HG03039 (cell line): ENCODE data around the gene WDSUB1.

Source experiments
- ATAC-seq: cut with Tn5 transposase; IDR thresholded peaks from one replicate; pipeline ENCODE4 v1.9.1; 2021; ENCODE audit warnings: mild to moderate bottlenecking, moderate library complexity; ENCODE audit not compliant: unreplicated experiment

WDSUB1 gene

DNA sequence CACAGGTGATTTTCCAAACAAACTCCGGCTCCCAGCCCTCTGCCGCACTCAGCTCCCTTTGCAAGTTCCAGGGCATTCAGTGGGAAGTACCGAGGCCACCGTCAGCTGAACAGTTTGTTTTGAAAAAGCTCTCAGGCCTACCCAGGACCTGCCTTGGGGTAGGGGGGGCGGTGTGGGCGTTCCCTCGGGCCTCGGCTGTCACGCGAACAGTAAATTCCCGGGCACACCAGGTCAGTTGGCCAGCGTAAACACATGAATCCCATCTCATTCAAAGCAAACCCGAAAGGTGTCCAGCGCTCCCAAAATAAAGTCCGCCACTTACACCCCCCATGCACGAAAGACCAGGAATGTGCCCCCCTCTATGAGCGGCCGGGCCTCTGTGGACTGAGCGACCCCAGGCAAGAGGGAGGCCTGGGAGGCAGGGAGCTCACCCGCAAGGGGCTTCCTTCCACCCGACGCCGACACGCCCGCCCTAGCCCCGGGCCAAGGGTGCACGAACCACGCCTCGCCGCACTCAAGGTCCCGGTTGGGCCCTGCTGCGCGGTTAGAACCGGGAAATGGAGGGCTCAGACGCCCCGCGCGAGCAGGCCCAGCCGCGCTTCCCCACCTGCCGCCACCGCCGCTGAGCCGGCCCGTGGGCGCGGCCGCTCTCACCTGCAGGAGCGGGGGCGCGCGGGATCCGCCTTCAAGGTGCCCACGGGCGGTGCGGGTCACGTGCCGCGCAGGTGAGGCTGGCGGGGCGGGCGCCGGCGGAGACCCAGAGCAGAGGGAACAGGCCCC is at the start of gene WDSUB1:
Gene WDSUB1 (minus strand): TSS at position 775 of the 780 bp plus-strand sequence. CDS start 3,634 bp downstream, outside the sequence.
- ATAC-seq: peak; percentile 9

- ATAC-seq: no peak
These were observed 40.2 kb upstream of the WDSUB1 start for GRCh38 chr2:159326569-159327255.

- no peak for ATAC-seq
These were observed 35.9 kb upstream of the WDSUB1 start for GRCh38 chr2:159322419-159322818.

GRCh38 chr2:159317392-159318088 is 31.0 kb upstream of the WDSUB1 start:
- ATAC-seq: no peak

DNA sequence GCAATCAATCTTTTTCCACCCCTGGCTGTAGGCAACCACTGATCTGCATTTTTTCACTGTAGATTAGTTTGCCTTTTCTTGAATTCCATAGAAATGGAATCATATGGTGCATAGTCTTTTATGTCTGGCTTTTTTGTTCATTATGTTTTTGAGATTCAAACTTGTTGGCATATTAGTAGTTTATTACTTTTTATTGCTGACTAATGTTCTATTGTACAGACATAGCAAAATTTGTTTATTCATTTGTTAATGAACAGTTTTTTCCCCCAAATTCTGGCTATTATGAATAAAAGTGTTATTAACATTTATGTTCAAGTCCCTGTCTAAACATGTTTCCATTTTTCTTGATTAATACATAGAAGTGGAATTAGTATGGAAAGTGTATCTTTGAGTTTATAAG is 21.4 kb upstream of the WDSUB1 start:
- ATAC-seq: no peak

DNA sequence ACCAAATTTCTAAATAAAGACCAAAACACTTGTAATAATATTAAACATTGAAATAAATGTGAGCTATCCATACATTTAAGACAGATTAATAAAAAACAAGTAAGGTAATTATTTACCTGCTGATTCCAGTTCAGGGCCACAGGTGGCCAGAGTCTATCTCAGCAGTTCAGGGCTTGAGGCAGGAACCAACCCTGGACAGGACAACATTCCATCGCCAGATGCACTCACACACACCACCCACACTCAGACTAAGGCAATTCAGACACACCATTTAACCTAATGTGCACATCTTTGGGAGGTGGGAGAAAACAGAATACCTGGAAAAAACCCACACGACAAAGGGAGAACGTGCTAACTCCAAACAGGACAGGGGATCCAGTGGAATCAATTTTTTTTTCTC is 14.1 kb upstream of the WDSUB1 start:
- no peak for ATAC-seq

DNA sequence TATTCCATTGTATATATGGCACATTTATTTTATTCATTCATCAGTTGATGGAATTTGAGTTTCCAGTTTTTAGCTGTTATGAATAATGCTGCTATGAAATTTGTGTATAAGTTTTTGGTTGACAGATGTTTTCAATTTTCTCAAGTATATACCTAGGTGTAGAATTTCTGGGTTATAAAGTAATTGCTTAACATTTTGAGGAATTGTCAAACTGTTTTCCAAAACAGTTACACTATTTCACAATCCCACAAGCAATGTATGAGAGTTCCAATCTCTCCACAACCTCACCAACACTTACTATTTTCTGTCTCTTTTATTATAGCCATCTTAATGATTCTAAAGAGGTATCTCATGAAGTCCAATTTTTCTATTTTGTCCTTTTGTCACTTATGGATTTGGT is 12.5 kb upstream of the WDSUB1 start:
- no peak for ATAC-seq

- ATAC-seq: no peak
These were observed 10.7 kb upstream of the WDSUB1 start for GRCh38 chr2:159297042-159297707.

DNA sequence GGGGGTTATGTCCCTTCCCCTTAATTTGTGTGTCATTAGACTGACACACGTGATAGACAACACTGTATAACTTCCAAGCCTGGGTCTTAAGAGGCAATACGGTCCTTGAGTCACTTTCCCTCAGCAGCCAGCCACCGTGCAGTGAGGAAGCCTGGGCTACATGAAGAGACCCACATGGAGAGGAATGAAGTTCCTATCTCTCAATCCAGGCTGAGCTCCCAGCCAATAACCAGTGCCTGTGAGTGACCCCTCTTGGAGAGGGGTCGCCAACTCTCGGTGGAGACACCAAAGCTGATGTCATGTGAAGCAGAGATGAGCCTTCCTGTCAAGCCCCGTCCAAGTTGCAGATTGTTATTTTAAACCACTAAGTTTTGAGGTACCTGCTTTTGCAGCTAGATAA is 5.7 kb upstream of the WDSUB1 start:
- no peak for ATAC-seq

- ATAC-seq: no peak
These were observed 3.9 kb upstream of the WDSUB1 start for GRCh38 chr2:159290289-159290907.

- ATAC-seq: no peak
These were observed 1.2 kb upstream of the WDSUB1 start for GRCh38 chr2:159287733-159288132.

DNA sequence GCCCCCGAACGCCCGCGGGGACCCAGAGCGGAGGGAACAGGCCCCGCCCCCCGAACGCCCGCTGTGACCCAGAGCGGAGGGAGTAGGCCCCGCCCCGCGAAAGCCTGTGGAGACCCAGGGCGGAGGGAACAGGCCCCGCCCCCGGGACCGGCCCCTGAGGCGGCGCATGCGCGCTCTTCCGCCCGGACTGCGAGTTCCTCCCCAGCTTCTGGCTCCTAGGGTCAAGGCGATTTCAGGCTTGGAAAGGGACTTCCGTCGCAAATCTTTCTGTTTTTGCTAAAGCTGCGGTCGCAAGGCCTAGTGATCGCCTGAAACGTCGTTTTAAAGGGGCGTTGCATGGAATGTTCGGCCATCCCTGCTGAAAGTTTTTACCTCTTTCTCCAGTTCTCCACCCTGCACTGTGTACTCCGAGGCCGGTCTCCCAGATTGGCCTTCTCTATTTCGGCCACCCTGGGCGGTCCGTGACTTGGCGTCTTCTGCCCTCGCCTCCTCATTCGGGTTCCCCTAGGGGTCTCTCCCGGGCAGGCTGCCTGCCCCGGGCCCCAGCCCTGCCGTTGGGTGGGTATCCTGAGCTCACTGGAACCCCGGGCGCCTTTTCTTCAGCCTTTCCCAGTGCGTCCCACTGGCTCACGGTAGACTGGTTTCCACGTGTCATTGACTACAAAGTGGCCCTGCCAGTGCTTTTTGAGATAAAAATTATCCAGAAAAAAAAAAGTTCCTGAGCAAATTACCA is 372 bp upstream of the WDSUB1 start:
- peak; percentile 88 for ATAC-seq

GRCh38 chr2:159285433-159285832 is 1.1 kb downstream of the WDSUB1 start:
- no peak for ATAC-seq

- no peak for ATAC-seq
These were observed 3.0 kb downstream of the WDSUB1 start for GRCh38 chr2:159283529-159283928.

DNA sequence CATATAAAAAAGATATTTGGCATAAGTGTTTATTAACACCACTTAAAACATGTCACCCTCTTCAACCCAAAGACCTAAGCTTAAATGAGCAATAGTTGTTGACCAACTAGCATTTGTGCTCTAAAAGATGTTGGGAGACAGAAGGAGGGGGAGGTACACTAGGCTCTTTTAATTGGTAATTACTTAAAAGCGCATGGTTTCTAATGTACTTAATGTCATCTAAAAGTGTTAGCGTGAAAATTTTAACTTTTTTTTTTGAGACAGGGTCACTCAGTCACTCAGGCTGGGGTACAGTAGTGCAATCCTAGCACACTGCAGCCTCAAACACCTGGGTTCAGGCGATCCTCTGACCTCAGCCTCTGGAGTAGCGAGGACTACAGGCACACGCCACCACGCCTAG is 5.5 kb downstream of the WDSUB1 start:
- ATAC-seq: no peak

GRCh38 chr2:159279700-159280099 is 6.8 kb downstream of the WDSUB1 start:
- no peak for ATAC-seq

DNA sequence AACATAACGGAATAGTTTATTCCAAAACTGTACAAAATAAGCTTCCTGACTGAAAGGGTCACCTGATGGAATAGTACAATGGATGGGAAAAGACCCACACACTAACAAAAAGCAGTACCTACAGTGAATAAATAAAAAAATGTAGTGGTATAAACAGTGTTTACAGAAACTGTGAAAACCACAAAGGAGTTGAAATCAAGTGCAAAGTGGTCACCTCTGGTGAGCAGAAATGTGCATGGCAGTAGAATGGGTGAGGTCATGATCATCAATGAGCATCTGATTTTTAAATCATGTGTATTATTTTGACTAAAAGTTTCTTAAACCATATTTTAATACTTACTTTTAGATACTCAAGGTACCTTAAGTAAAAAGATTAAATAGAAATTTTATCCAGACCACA is 11.4 kb downstream of the WDSUB1 start:
- no peak for ATAC-seq

GRCh38 chr2:159272156-159272555 is 14.3 kb downstream of the WDSUB1 start:
- ATAC-seq: no peak

DNA sequence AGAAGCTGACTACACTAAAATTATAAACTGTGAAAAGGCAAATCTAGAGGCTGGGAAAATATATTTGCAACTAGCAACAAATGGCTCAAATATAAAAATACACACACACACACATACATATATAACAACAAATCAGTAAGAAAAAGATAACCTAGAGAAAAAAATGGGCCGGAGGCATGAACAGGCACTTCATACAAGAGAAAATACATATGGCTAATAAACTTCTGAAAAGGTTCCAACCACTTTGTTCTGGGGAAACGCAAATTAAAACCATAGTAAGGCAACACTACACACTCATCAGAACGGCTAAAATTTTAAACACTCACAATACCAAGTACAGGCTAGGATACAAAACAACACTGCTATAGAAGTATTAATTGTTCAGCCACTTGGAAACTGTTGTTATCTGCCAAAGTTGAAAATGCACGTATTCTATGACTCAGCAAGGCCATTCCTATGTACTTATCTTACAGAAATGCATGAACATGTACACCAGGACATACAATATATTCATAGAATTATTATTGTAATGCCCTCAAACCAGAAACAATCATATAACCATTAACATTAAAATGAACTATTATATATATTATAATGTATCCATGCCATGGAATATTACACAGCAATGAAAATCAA is 15.6 kb downstream of the WDSUB1 start:
- ATAC-seq: no peak

GRCh38 chr2:159267921-159268320 is 18.6 kb downstream of the WDSUB1 start:
- no peak for ATAC-seq
